ENCODE measurements around the gene IPO9.
"Not testable (repeated sequence)": the region's sequence is repeated elsewhere in the genome, so short reads cannot be mapped to it uniquely, and the experiment has no call there.

The IPO9 gene

DNA sequence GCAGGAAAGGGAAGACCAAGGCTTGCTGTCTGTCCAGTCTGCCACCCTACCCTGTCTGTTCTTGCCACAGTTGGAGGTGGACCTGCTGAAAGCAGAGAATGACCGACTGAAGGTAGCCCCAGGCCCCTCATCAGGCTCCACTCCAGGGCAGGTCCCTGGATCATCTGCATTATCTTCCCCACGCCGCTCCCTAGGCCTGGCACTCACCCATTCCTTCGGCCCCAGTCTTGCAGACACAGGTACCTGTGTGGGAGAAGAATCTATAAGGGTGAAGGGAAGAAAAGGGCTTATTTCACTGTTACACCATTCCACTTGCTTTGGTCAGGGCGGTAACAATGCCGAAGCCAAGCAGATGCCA, 20.3 kb upstream of the IPO9 start:
- in situ Hi-C loops (cut with MboI; ENCODE audit: low sequenced_read_pairs), result no loop called here

- in situ Hi-C loops (cut with MboI; ENCODE audit: low sequenced_read_pairs), result no loop called here
Observed at GRCh38 chr1:201809876-201810275, 19.1 kb upstream of the IPO9 start.

DNA sequence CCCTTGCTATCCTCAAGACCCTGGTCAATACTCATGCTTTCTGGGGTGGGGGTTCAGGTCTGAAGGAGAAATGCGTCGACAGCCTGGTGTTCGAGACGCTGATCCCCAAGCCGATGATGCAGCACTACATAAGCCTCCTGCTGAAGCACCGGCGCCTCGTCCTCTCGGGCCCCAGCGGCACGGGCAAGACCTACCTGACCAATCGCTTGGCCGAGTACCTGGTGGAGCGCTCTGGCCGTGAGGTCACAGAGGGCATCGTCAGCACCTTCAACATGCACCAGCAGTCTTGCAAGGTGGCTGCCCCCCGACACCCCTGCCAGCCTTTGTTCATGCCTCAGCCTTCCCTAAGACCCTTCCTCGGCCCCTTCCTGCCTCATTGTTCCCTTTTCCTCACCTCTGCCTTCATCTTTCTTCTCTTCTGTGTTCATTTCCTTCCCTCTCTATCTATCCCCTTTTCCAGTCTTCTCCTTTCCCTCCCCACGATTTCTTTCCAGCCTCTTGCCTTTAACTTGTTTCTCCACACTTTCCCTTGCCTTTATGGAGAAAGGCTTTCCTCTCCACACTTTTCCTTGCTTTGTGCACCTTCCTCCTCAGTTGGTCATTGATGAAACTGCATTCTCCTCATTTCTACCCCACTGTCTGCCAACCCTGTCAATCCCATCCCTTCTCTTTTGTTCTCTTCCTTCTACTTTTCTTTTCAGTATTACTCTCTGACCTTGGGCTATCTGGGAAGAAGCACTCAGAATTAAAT, 18.3 kb upstream of the IPO9 start:
- in situ Hi-C loops (cut with MboI; ENCODE audit: low sequenced_read_pairs), result no loop called here

GRCh38 chr1:201813226-201813625, 15.7 kb upstream of the IPO9 start:
- in situ Hi-C loops (cut with MboI; ENCODE audit: low sequenced_read_pairs), result no loop called here

- in situ Hi-C loops (cut with MboI; ENCODE audit: low sequenced_read_pairs), result no loop called here
Observed at GRCh38 chr1:201816309-201816854, 12.6 kb upstream of the IPO9 start.

GRCh38 chr1:201818971-201819750, 9.8 kb upstream of the IPO9 start:
- in situ Hi-C loops (cut with MboI; ENCODE audit: low sequenced_read_pairs), result no loop called here

DNA sequence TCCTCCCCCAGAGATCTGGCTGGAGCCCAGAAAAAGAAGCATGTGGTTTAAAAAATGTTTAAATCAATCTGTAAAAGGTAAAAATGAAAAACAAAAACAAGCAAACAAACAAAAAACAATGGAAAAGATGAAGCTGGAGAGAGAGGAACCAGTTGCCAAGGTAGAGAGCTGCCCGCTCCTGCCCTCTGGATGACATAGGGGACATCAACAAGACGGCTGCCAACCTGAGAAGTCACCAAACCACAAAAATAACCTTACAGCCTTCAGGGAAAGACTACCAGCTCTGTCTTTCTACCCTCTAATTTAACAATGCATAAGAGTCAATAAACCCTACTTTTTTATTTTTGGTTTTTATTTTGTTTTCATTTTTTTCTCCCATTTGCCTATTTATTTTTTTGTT, 8.5 kb upstream of the IPO9 start:
- in situ Hi-C loops (cut with MboI; ENCODE audit: low sequenced_read_pairs), result no loop called here

DNA sequence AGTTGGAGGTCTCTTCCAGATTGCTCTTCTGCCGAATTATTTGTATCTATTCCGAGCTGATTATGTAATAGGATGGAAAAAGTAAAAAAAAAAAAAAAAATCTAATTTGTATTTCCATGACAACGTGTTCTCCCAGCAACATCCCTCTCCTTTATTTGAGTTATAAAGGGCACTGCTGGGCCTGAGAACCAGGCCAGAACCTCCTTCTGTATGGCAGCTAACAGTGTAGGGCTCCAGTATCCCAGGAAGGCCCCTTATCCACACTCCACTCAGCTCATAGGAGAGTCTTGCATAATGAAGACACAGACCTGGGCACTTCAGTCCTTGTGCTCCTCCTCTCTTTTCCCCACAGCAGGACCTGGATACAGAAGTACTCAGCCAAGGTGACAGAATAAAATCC, 3.7 kb upstream of the IPO9 start:
- in situ Hi-C loops (cut with MboI; ENCODE audit: low sequenced_read_pairs), result no loop called here

- in situ Hi-C loops (cut with MboI; ENCODE audit: low sequenced_read_pairs), result no loop called here
Observed at GRCh38 chr1:201826830-201827229, 2.1 kb upstream of the IPO9 start.

GRCh38 chr1:201827321-201828216, 1.4 kb upstream of the IPO9 start:
- in situ Hi-C loops (cut with MboI; ENCODE audit: low sequenced_read_pairs), result no loop called here

GRCh38 chr1:201828217-201828819, 639 bp upstream of the IPO9 start:
- in situ Hi-C loops (cut with MboI; ENCODE audit: low sequenced_read_pairs), result no loop called here

DNA sequence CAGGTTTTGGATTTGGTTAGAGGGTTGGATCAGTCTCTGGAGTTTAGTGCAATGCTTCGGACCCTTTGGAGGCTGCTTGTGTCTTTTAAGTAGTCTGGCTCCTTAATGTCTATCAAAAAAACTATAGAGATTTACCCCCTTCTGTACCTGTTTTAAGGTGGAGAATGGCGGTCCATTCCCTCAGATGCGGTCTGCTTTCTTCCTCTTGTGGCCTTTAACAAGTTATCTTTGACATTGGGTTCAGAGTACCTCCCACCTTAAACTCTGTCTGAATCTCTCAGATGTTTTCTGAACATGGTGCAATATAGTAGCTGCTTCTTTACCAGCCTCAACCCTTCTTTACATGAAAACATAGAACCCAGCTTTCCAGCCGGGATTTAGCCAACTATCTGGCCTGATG, 2.4 kb downstream of the IPO9 start:
- in situ Hi-C loops (cut with MboI; ENCODE audit: low sequenced_read_pairs), result no loop called here

- in situ Hi-C loops (cut with MboI; ENCODE audit: low sequenced_read_pairs), result no loop called here
Observed at GRCh38 chr1:201834621-201835020, 5.7 kb downstream of the IPO9 start.

- in situ Hi-C loops (cut with MboI; ENCODE audit: low sequenced_read_pairs), result no loop called here
Observed at GRCh38 chr1:201838381-201838780, 9.4 kb downstream of the IPO9 start.

DNA sequence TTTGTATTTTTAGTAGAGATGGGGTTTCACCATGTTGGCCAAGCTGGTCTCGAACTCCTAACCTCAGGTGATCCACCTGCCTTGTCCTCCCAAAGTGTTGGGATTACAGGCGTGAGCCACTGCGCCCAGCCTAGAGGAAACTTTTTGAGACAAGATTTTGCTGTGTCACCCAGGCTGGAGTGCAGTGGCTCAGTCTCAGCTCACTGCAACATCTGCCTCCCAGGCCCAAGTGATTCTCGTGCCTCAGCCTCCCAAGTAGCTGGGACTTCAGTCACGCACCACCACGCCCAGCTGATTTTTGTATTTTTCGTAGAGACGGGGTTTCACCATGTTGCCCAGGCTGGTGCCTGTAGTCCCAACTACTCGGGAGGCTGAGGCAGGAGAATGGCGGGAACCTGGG, 10.1 kb downstream of the IPO9 start:
- in situ Hi-C loops (cut with MboI; ENCODE audit: low sequenced_read_pairs), result not testable (repeated sequence)

DNA sequence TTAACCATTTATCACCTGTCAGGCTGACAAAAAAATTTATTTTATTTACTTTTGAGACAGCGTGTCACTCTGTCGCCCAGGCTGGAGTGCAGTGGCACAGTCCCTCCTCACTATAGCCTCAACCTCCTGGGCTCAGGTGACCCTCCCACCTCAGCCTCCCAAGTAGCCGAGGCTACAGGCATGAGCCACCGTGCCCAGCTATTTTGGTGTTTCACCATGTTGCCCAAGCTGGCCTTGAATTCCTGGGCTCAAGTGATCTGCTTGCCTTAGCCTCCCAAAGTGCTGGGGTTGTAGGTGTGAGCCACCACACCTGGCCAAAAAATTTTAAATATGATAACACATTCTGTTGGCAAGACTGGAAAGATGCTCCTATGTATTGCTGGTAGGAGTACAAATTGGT, 11.1 kb downstream of the IPO9 start:
- in situ Hi-C loops (cut with MboI; ENCODE audit: low sequenced_read_pairs), result no loop called here

DNA sequence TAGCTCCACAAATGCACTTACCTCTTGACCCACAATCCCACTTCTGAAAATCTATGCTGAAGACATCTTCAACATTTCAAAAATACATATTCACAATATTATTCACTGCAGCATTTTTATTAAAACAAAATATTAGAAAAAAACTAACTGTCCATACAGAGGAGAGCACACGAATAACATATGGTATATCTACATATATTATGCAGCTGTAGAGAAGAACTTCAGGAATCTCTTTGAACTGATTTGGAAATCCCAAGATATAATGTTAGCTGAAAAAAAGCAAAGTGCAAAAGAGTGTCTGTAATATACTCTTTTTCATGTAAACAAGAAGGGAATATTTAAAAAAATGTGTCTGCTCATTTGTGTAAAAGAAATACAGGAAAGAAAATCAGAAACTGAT, 11.5 kb downstream of the IPO9 start:
- in situ Hi-C loops (cut with MboI; ENCODE audit: low sequenced_read_pairs), result no loop called here

- in situ Hi-C loops (cut with MboI; ENCODE audit: low sequenced_read_pairs), result no loop called here
Observed at GRCh38 chr1:201841265-201841912, 12.4 kb downstream of the IPO9 start.

DNA sequence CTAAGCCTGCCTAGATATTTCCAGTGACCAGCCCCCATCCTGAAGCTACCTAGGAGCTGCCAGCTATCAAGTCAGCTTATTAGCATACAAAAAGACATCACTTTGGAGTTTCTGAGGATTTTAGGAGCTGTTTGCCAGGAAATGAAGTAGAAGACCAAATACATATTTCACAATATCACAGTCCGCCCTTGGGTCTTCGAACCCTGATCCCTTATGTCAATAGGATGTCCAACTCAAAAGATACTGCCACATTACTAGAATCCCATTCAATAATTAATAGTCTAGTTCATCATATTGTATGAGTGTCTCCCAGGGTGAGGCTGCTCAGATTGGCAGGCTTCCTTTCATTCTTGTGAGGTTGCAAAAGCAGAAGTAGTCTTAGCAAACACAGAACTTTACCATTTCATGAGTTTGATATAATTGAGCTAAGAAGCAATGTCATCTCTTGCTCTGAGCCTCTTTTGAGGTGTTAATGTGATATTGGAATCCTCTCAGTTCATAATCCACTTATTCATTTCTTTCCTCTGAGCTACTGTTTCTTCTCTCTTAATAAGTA, 13.6 kb downstream of the IPO9 start:
- in situ Hi-C loops (cut with MboI; ENCODE audit: low sequenced_read_pairs), result no loop called here

All from hTERT RPE-1 (cell line).